ENCODE data around the gene KLHL3.

DNA sequence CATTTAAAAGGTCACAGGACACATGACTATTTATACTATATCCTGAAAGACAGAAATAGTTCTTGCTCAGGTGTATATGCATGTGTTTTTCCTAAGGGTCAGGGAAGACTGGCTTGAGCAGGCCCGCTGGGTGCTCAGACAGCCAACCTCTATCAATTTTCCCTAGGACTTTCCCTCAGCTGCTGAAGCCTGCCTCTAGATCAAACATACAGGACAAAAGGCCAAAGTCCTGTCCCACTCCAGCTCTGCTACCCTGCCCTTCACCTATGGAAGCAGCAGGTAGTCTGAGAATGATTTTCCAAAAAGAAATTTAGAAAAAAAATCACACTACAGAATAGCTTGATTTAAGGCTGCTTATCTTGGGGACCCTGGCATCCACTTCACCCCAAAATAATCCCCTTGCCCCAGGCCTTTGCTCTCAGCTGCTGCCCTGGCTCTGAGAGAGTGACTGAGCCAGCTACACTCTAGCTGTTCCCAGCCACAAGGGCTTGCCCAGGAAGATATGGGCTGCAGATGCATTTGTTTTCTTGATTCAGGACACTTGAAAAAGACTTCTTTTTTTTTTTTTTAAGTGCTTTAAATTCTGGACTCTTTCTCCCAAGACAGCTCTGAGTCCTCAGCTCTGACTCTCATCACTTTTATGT lies 42.5 kb downstream of the KLHL3 start:
- TF ChIP-seq, protein P1, sequence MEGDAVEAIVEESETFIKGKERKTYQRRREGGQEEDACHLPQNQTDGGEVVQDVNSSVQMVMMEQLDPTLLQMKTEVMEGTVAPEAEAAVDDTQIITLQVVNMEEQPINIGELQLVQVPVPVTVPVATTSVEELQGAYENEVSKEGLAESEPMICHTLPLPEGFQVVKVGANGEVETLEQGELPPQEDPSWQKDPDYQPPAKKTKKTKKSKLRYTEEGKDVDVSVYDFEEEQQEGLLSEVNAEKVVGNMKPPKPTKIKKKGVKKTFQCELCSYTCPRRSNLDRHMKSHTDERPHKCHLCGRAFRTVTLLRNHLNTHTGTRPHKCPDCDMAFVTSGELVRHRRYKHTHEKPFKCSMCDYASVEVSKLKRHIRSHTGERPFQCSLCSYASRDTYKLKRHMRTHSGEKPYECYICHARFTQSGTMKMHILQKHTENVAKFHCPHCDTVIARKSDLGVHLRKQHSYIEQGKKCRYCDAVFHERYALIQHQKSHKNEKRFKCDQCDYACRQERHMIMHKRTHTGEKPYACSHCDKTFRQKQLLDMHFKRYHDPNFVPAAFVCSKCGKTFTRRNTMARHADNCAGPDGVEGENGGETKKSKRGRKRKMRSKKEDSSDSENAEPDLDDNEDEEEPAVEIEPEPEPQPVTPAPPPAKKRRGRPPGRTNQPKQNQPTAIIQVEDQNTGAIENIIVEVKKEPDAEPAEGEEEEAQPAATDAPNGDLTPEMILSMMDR (IDR thresholded peaks at IDR 0.05): no peak
- TF ChIP-seq JUND (IDR thresholded peaks at IDR 0.05) (no peak), SIN3A (IDR thresholded peaks at IDR 0.05; ENCODE audit: borderline replicate concordance, low read depth, low read length) (no peak), CHD2 (IDR thresholded peaks at IDR 0.05; ENCODE audit: low read length, partially characterized antibody) (no peak)
